Measurements from ENCODE around the gene BTLA. TPM values are rescaled to one million over a fixed set of nuclear protein-coding genes. Genes with fewer than 3 reads are reported as not detected.
A peak's percentile ranks its signal among the peaks of the same experiment; 100 is the strongest.

BTLA gene
- total and polyA plus RNA-seq, 2 of the 8 experiments (the other 6 are each of a cell fraction or from before 2014, with no cell fraction given): not detected

GRCh38 chr3:112474796-112475195 lies 24.5 kb downstream of the BTLA start:
- H3K79me1 ChIP-seq (ENCODE audit: low read depth, low read length): no peaks in the 10 kb centered on the region
- no peaks in the 10 kb centered on the region for H3K23me2 ChIP-seq (ENCODE audit: low read depth, low read length)
- POLR2A ChIA-PET (ENCODE audit: partially characterized antibody): no interaction called here
- no peak overlapping the region for H2AK5ac ChIP-seq (ENCODE audit: low read depth, low read length)
- no peak overlapping the region for H3K27ac ChIP-seq (ENCODE audit: low read depth, low read length)
- no peak overlapping the region for H4K5ac ChIP-seq (ENCODE audit: insufficient read length, low read depth, low read length)
- WGBS, 2 experiments (ENCODE audit: extremely low coverage in 1 of 2, insufficient coverage in 1 of 2, insufficient read length in 1 of 2, insufficient replicate concordance in 2 of 2, low coverage in 1 of 2, low lambda C conversion rate in 2 of 2, missing lambda C conversion rate in 1 of 2): 90% methylated on average over 2 of the region's 2 CpGs; no CpG with 5 or more reads in 1 of the 2 experiments
- H3K18ac ChIP-seq (ENCODE audit: extremely low read depth, low read length): no peak overlapping the region
- H3K4me2 ChIP-seq (ENCODE audit: insufficient read depth in 1 of 2, low read depth in 2 of 2, low read length in 2 of 2): no peak overlapping the region
- DNase-seq (ENCODE audit: low read depth in 1 of 2, low spot score in 2 of 2): no peak
- no peak overlapping the region for H2BK15ac ChIP-seq (ENCODE audit: low read length)
- H4K91ac ChIP-seq (replicated peaks; ENCODE audit: insufficient read length, low read length): no peak overlapping the region
- no peak overlapping the region for H3K23ac ChIP-seq (ENCODE audit: insufficient read length)
- H3K27me3 ChIP-seq (replicated peaks in 1 of 4; ENCODE audit: control insufficient read depth in 3 of 4, extremely low read depth in 1 of 4, insufficient read depth in 3 of 4, low read length in 3 of 4): no peaks in the 10 kb centered on the region
- H3K9me3 ChIP-seq (ENCODE audit: insufficient read depth in 2 of 2, low read depth in 1 of 2, low read length in 1 of 2): no peaks in the 10 kb centered on the region
- CTCF ChIA-PET (ENCODE audit: partially characterized antibody): no interaction called here
- H2BK20ac ChIP-seq (ENCODE audit: low read length): no peak overlapping the region
- H2AFZ ChIP-seq (ENCODE audit: low read length): no peak overlapping the region
- no peak overlapping the region for H3K9ac ChIP-seq (replicated peaks in 1 of 4; ENCODE audit: extremely low read depth in 1 of 4, low read depth in 3 of 4, low read length in 3 of 4)
- no peak overlapping the region for H2BK12ac ChIP-seq (ENCODE audit: low read depth, low read length)
- H3K56ac ChIP-seq (replicated peaks; ENCODE audit: insufficient read length, low read depth, low read length): no peak overlapping the region
- no peak overlapping the region for H2BK120ac ChIP-seq (replicated peaks; ENCODE audit: low read depth, low read length)
- no peak overlapping the region for H2BK5ac ChIP-seq (ENCODE audit: low read depth, low read length)
- no peaks in the 10 kb centered on the region for H3K79me2 ChIP-seq (ENCODE audit: control insufficient read depth in 1 of 2, insufficient read depth in 2 of 2, low read length in 2 of 2)
- FAIRE-seq: no peak
- H3K4me3 ChIP-seq (ENCODE audit: extremely low read depth in 1 of 4, insufficient read depth in 2 of 4, low read depth in 3 of 4, low read length in 4 of 4): no peak overlapping the region
- no peak overlapping the region for H3K14ac ChIP-seq (ENCODE audit: insufficient read length)
- H4K8ac ChIP-seq (ENCODE audit: extremely low read depth, insufficient read depth, low read length): no peak overlapping the region
- no peaks in the 10 kb centered on the region for H3K4me1 ChIP-seq (replicated peaks in 1 of 4; ENCODE audit: control insufficient read depth in 3 of 4, insufficient read depth in 4 of 4, low read length in 3 of 4)
- H3K36me3 ChIP-seq (ENCODE audit: control insufficient read depth in 2 of 4, insufficient read depth in 4 of 4, low read length in 3 of 4): no peaks in the 10 kb centered on the region
- H4K20me1 ChIP-seq (replicated peaks in 1 of 2; ENCODE audit: control insufficient read depth in 1 of 2, insufficient read depth in 2 of 2, low read length in 2 of 2): no peaks in the 10 kb centered on the region
- peak overlapping the region; percentile 8 for H3K4ac ChIP-seq (replicated peaks; ENCODE audit: insufficient read length, low read depth, low read length)
- no peak for TF ChIP-seq SIRT6 (IDR thresholded peaks at IDR 0.05; ENCODE audit: low read length)
- no peak for TF ChIP-seq YY1 (IDR thresholded peaks at IDR 0.05; ENCODE audit: low read depth, low read length)

Measured in H1 (cell line).